ENCODE results near the gene AGGF1.

DNA sequence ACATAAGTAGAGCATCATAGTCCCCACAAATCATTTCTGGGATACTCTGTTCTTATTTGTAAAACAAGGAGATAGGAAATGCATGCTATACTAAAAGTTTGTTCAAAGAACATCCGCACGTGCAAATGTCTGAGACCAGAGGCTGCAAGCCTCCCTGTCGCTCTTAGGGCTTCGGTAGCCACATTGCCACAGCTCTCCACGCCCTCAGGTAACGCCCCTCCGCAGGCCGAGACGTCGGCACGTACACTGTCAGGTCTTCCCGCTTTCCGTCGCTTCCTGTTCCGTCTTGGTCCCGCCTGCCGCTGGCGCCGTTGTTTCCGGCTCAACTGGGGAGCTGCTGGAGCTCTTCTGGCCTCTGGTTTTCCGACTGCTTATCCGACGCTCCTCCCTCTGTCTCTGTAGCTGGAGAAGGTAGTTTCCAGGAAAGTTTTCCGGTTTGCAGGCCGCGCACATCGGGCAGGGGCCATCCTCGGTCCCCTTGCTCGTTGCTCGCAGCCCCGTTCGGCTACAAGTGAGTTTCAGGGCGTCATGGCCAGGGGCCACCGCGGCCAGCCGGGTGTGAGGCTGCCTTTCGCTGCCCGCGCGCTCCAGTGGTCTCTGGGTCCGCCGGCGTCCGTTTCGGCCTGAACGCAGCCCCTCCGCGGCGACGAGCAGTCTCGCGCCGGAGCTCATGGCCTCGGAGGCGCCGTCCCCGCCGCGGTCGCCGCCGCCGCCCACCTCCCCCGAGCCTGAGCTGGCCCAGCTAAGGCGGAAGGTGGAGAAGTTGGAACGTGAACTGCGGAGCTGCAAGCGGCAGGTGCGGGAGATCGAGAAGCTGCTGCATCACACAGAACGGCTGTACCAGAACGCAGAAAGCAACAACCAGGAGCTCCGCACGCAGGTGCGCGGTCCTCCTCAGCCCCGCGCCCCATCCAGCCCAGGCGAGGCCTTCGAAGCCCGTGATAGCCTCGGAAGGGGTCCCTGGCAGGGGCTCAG, at the start of gene AGGF1:
- no peak for TF ChIP-seq CTCF (conservative IDR thresholded peaks at IDR 0.05)
- TF ChIP-seq EZH2 (IDR thresholded peaks at IDR 0.05; ENCODE audit: low read depth) = no peak

Data from PC-9 (cell line).